ENCODE measurements around the gene CFP. TPM values are rescaled to one million over a fixed set of nuclear protein-coding genes. Genes with fewer than 3 reads are reported as not detected.

Gene CFP
- total RNA-seq, 4 donors from 2014 or later, result 6.8 to 16.1 (median 9.9) TPM

DNA sequence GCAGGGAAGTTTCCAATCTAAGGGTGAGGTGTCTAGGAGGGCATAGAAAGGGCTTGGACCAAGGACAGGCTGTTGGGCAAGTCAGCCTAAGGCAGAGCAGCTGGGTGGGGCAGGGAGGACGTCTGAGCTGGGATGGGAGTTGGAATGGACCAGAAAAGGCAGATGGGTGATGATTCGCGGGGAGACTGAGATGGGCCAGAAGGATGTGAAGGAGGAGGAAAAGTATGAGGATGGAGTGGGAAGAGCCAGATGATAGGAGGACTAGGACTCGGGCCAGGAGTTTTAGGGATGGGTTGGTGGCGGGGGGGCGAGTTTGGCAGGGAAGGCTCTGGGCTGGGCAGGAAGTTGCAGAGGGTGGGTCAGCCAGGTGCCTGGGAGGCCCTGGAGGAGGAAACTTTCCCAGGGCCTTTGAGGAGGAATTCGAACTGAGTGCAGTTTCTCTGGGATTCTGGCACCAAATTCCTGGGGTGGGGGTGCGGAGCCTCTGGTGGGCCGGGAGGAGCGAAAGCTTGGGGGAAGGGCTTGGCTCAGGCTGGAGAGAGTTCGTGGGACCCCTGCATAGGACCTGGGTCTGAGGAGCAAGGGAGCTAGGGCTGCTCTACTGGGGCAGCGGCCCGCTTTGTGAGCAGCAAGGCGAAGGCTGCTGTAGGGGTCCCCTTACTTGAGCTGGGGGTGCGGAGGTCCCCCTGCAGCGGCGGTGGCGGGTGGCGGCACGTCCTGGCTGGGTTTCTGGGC lies 56.2 kb downstream of the CFP start:
- Histone ChIP-seq H3K27me3 (peaks cover 0 to 9% (median 0%) of the 10 kb centered on the region in 4 donors), H3K36me3 (peaks cover 19 to 38% (median 31%) of the 10 kb centered on the region in 4 donors), H3K27ac (replicated peaks in 1 of 4) (peak overlapping the region; percentile 53 to 67 (median 58)), H3K4me3 (peak overlapping the region; percentile 28 to 50 (median 38)), H3K9me3 (no peaks in the 10 kb centered on the region), H3K4me1 (peaks cover 2 to 22% (median 18%) of the 10 kb centered on the region in 4 donors)
- no peak for DNase-seq (ENCODE audit: extremely low spot score)
- TF ChIP-seq POLR2A (IDR thresholded peaks at IDR 0.05; ENCODE audit: low read depth) (no peak), POLR2AphosphoS5 (IDR thresholded peaks at IDR 0.05) (no peak), EP300 (IDR thresholded peaks at IDR 0.05) (no peak)
- TF ChIP-seq, protein P1, sequence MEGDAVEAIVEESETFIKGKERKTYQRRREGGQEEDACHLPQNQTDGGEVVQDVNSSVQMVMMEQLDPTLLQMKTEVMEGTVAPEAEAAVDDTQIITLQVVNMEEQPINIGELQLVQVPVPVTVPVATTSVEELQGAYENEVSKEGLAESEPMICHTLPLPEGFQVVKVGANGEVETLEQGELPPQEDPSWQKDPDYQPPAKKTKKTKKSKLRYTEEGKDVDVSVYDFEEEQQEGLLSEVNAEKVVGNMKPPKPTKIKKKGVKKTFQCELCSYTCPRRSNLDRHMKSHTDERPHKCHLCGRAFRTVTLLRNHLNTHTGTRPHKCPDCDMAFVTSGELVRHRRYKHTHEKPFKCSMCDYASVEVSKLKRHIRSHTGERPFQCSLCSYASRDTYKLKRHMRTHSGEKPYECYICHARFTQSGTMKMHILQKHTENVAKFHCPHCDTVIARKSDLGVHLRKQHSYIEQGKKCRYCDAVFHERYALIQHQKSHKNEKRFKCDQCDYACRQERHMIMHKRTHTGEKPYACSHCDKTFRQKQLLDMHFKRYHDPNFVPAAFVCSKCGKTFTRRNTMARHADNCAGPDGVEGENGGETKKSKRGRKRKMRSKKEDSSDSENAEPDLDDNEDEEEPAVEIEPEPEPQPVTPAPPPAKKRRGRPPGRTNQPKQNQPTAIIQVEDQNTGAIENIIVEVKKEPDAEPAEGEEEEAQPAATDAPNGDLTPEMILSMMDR (IDR thresholded peaks at IDR 0.05), result no peak
- intact Hi-C loops (cut with DNase I), result no loop called here
- 55% methylated on average over 12 of the region's 20 CpGs for WGBS

Small RNAs within 50 kb of the gene (small RNA-seq; reads per million reads assigned to genes)
- 0 to 0.08 (median 0) reads per million in 3 donors for gene MIR4769

Other genes with a start within 250 kb of the CFP start
- gene ZNF41, start 146.7 kb downstream of the CFP start, total RNA-seq, result 1 to 10 TPM; 7.5 to 9.0 (median 7.6) TPM
- gene ARAF, start 68.7 kb downstream of the CFP start, total RNA-seq, result 10 to 100 TPM; 39.3 to 49.6 (median 42.8) TPM
- gene TIMP1, start 47.5 kb downstream of the CFP start, total RNA-seq, result 100 to 1,000 TPM in 3 of 4 donors, 10 to 100 TPM in 1; 82.6 to 251 (median 178) TPM
- gene SYN1, start 10.1 kb downstream of the CFP start, total RNA-seq, result under 1 TPM; 0.42 to 0.98 (median 0.56) TPM
- gene ELK1, start 20.6 kb upstream of the CFP start, total RNA-seq, result 10 to 100 TPM; 19.1 to 35.3 (median 25.1) TPM
- gene UXT, start 29.2 kb upstream of the CFP start, total RNA-seq, result 10 to 100 TPM; 75.9 to 98.0 (median 90.4) TPM
- gene ZNF81, start 207.0 kb upstream of the CFP start, total RNA-seq, result 10 to 100 TPM in 1 of 4 donors, 1 to 10 TPM in 3; 4.8 to 12.6 (median 5.5) TPM

Measured in esophagus muscularis mucosa (tissue), 4 donors.